Erythroblast (primary cell): ENCODE results near the gene PER2.
A peak's percentile ranks its signal among the peaks of the same experiment; 100 is the strongest.

Experiments used
- DNase-seq, 2 experiments: peaks; one replicate each; lab custom pipeline; 2025; lab: John Stamatoyannopoulos, UW
- GATA1 ChIP-seq: IDR thresholded peaks from 2 replicates; pipeline ENCODE4 v1.6.1; 2011; ENCODE audit warnings: low read depth, mild to moderate bottlenecking, control low read depth, low read length, moderate library complexity
- POLR2A ChIP-seq: IDR thresholded peaks from 2 replicates; pipeline ENCODE4 v1.6.1; 2011; ENCODE audit warnings: mild to moderate bottlenecking, low read length

The PER2 gene

GRCh38 chr2:238259061-238260020 is 29.1 kb downstream of the PER2 start:
- TF ChIP-seq POLR2A (no peak), GATA1 (no peak)
- no peak for DNase-seq

DNA sequence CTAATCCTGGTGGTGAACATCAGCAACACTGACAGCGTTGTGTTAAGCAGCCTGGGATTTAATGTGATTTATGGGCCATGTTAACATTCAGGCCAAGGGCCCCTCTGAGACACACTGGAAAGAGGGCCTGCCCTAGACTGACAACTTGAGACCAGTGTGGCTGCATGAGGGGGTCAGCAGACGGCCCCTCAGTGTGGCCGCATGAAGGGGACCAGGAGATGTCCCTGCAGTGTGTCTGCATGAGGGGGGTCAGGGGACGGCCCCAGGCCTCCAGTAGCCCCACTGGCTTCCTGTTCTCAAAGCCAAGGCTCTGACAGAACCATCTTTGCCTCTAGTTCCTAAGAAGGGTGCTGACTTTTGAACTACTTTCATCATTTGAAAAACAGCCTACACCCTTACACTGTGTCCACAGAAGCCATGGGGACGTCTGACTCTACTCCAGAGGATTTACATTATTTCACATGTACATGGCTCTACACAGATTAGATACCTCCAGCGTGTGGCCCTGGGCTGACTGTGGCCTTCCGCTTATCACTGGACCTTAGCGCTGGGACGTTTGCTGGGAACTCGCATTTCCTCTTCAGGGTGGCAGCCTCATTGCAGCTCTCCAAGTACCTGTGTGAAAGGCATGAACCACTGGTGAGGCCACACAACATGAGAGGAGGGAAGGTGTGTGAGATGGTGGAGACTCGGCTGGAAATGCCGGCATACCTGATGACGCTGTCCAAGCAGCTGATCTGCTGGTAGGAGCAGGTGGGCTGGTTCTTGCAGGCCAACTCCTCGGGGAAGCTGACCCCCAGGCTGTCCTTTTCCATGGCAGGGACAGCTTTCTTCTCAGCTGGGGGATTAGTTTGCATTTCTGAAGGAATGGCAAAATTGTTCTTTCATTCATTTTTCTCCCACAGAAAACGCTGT is 30.4 kb downstream of the PER2 start:
- DNase-seq = no peak
- TF ChIP-seq GATA1 (no peak), POLR2A (no peak)

GRCh38 chr2:238256594-238257104 is 31.8 kb downstream of the PER2 start:
- DNase-seq = peak; percentile 92 to 94

GRCh38 chr2:238256111-238256510 is 32.3 kb downstream of the PER2 start:
- no peak for DNase-seq
- TF ChIP-seq POLR2A (no peak), GATA1 (no peak)

More at GRCh38 chr2:238256594-238257104, 31.8 kb downstream of the PER2 start:
- TF ChIP-seq POLR2A = no peak
- TF ChIP-seq GATA1 = peak; percentile 10

- TF ChIP-seq POLR2A (no peak), GATA1 (no peak)
Observed at GRCh38 chr2:238255636-238256035, 32.8 kb downstream of the PER2 start.

GRCh38 chr2:238255151-238255551 is 33.3 kb downstream of the PER2 start:
- TF ChIP-seq POLR2A (no peak), GATA1 (no peak)
- no peak for DNase-seq

More at GRCh38 chr2:238255636-238256035, 32.8 kb downstream of the PER2 start:
- no peak for DNase-seq

- DNase-seq = no peak
- no peak for TF ChIP-seq POLR2A
- TF ChIP-seq GATA1 = no peak
Observed at GRCh38 chr2:238254095-238254723, 34.2 kb downstream of the PER2 start.

DNA sequence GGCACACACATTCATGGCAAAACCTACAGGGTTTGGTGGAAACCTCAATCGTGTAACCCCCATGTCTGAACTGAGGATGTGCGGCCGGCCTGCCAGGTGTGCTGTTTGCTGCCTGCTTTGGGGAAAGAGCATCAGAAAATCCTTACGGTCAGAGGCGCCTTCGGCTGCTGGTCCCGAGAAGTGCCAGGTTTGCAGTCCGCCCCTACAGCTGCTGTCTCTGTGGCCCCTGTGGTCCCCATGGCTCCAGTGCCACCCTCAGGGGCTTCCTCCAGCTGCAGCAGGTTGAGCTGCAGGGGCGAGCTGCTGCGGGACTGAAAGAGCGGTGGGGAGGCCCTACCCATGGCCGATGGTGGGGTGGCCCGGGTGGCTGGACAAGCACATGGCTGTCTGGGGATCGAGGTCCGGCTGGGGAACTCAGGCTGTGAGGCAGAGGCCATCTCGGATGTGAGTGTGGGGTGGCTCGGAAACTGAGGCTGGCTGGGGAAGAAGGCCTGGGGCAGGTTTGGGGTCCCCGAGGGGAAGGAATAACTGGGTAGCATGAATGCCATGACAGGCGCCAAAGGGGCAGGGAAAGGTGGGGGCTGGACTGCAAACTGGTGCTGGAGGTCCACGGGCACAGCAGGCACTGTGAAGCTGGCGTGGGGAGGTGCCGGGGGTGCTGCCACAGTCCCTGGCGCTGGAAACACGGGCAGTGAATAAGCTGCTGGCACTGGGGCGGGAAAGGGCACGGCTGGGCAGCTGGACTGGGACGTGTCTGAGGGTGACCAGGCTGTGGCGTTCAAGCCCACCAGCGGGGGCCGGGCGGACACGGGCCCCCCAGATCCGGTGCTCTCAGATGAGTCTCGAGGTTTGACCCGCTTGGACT is 35.4 kb downstream of the PER2 start:
- no peak for DNase-seq
- TF ChIP-seq GATA1 = no peak
- TF ChIP-seq POLR2A = no peak

- TF ChIP-seq POLR2A (no peak), GATA1 (no peak)
- DNase-seq = no peak
Observed at GRCh38 chr2:238251986-238252385, 36.4 kb downstream of the PER2 start.

DNA sequence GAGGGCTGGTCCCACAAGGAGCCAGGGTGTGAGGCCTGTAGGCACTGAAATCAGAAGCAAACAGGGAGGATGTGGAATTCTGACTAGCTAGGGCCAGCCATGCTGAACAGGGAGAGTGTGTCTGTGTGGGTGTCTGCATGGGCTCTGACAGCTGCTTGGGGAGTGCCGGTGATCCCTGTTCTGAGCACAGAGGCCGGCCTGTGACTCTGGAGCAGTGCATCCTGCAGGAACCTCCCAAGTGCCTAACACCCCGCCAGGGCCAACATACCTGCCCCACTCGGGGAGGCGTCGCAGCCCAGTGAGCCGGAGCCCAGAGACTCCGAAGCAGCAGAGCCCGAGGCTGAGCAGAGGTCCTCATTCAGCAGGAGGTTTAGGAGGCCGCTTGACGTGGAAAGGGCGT is 37.1 kb downstream of the PER2 start:
- no peak for DNase-seq
- TF ChIP-seq POLR2A (no peak), GATA1 (no peak)

DNA sequence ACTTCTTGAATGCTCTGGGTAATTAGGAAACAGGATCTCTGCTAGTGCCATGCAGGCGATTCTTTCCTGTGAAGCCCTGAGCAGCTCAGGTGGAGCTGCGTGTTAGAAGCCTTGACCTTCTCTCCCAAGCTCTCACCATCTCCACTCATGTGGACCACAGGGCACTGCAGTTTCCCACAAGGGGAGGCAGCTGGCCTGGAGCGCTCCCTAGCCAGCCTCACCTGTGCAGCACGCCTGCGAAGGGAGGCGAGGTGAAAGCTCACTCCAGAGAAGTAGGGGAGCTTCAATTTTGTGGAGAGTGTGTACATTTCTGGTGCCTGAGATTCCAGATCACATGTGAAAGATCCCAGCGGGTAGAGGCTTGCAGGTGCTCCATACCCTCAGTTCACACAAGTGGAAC is 37.5 kb downstream of the PER2 start:
- DNase-seq = no peak
- no peak for TF ChIP-seq GATA1
- no peak for TF ChIP-seq POLR2A

DNA sequence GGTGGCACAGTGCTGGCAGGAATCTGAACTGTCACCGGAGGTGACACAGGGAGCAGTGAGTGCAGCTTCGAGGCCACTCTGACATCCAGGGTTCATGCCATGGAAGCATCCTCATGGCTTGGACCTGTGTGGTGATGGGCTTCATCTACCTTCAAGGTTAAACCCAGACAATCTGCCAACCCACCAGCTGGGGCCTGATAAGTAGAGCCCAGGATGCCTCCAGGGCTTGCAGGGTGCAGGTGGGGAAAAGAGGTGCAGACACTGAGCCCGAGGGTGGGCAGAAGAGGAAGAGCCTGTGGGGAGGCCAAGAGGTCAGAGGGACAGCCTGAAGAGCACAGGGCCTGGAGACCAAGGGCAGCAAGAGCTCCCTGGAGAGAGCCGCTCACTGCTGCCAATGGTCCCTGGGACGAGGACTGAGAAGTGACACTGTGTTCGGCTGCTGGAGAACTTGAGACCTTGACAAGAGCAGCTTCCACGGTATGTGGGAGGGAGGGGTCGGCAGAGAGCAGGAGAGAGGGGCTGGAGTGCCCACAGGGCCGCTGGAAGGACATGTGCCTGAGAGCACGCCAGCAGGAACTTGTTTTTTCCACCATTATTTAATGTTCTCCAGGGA is 40.5 kb downstream of the PER2 start:
- TF ChIP-seq POLR2A (no peak), GATA1 (no peak)

More for the DNA sequence above, 40.5 kb downstream of the PER2 start:
- no peak for DNase-seq
